Activated CD8-positive, alpha-beta T cell treated with anti-CD3 and anti-CD28 coated beads, Interleukin-2, amount 10 ng/mL, durations not matched to agents 7 days and 5 days (primary cell): ENCODE data around the gene RAMP2. TPM values are rescaled to one million over a fixed set of nuclear protein-coding genes. Genes with fewer than 3 reads are reported as not detected.
A peak's percentile ranks its signal among the peaks of the same experiment; 100 is the strongest.
"Not testable (repeated sequence)": the region's sequence is repeated elsewhere in the genome, so short reads cannot be mapped to it uniquely, and the experiment has no call there.

Source experiments
- ATAC-seq: fragments of 150-1000 bp; cut with Tn5 transposase; one replicate; pipeline ENCODE4 v1.10.0; 2021; ENCODE audit warnings: moderate library complexity
- CTCF ChIA-PET: fragments of 350-600 bp; sonication (Branson Sonifier 250); formaldehyde crosslinking; loops from one replicate; lab custom pipeline; 2021; ENCODE audit warnings: antibody characterized with exemption; lab: Charles Lee
- POLR2A ChIA-PET: fragments of 350-600 bp; sonication (Branson Sonifier 250); formaldehyde crosslinking; loops from one replicate; lab custom pipeline; 2021; ENCODE audit warnings: antibody characterized with exemption; lab: Charles Lee
- DNase-seq: peaks from one replicate; pipeline ENCODE4 v3.0.0-alpha.2; 2020
- H3K27ac Mint-ChIP-seq: one replicate; pipeline ENCODE4 v1.8.0; 2021; ENCODE audit warnings: mild to moderate bottlenecking, mixed read lengths
- H3K27me3 Mint-ChIP-seq: one replicate; pipeline ENCODE4 v1.8.0; 2021; ENCODE audit warnings: low read depth, mixed read lengths
- H3K36me3 Mint-ChIP-seq: one replicate; pipeline ENCODE4 v1.8.0; 2021; ENCODE audit warnings: low read depth, mixed read lengths
- H3K4me1 Mint-ChIP-seq: one replicate; pipeline ENCODE4 v1.8.0; 2021; ENCODE audit warnings: low read depth, mixed read lengths
- H3K4me3 Mint-ChIP-seq: one replicate; pipeline ENCODE4 v1.8.0; 2021; ENCODE audit warnings: mild to moderate bottlenecking, mixed read lengths
- H3K9me3 Mint-ChIP-seq: one replicate; pipeline ENCODE4 v1.8.0; 2022; ENCODE audit warnings: mixed read lengths; ENCODE audit not compliant: insufficient read depth
- total RNA-seq, 2 experiments: library from RNA; stranded (reverse); gene quantifications; one replicate each; pipeline ENCODE4 v1.2.3, GENCODE V29; 2021

The RAMP2 gene
- total RNA-seq, 2 experiments from 2014 or later, result not detected

GRCh38 chr17:42769964-42770363 is 8.9 kb downstream of the RAMP2 start:
- POLR2A ChIA-PET, DNase-seq, H3K9me3 Mint-ChIP-seq, H3K27ac Mint-ChIP-seq, ATAC-seq, H3K4me3 Mint-ChIP-seq: not testable (repeated sequence)
- Mint-ChIP-seq H3K27me3 (peaks cover 14% of the 10 kb centered on the region), H3K4me1 (peaks cover 27% of the 10 kb centered on the region), H3K36me3 (peaks cover 10% of the 10 kb centered on the region)
- CTCF ChIA-PET, result interaction anchor here (0.6 to 0.9 kb wide), 2 partner anchors 38 to 191 kb away, joined by 3 to 6 read pairs; no protein-coding TSS in a partner anchor

- ATAC-seq (no peak), DNase-seq (no peak)
- Mint-ChIP-seq H3K36me3 (peaks cover 25% of the 10 kb centered on the region), H3K27ac (peak overlapping the region; percentile 99), H3K4me3 (peak overlapping the region; percentile 99), H3K27me3 (peaks cover 5% of the 10 kb centered on the region), H3K4me1 (peaks cover 34% of the 10 kb centered on the region), H3K9me3 (no peaks in the 10 kb centered on the region)
- CTCF ChIA-PET, result interaction anchor here (0.9 to 3.5 kb wide), 8 partner anchors 10 to 225 kb away, joined by 3 to 36 read pairs (median 6); partner anchors contain the start of genes BECN1, PSMC3IP, RETREG3 and RPL27
- POLR2A ChIA-PET, result interaction anchor here (0.9 to 2.5 kb wide), 12 partner anchors 9 to 588 kb away, joined by 3 to 21 read pairs (median 6); partner anchors contain the start of genes CNTD1, COA3, RAMP2 and RETREG3
Observed at GRCh38 chr17:42772945-42773289, 11.9 kb downstream of the RAMP2 start.

GRCh38 chr17:42773290-42774035 is 12.4 kb downstream of the RAMP2 start, which contains the start of gene VPS25:
TSS of gene VPS25 (plus strand) at chr17:42773449. CDS start at chr17:42773476, 27 bp downstream.
- DNase-seq (peak; percentile 82), ATAC-seq (peak; percentile 97)
- H3K4me3 Mint-ChIP-seq, result peak within 1 kb of the TSS; percentile 99
- H3K4me1 Mint-ChIP-seq, result peaks cover 34% of the 10 kb centered on the region
- peaks cover 2% of the 10 kb centered on the region for H3K27me3 Mint-ChIP-seq
- ChIA-PET CTCF (interaction anchor here (1.0 to 3.5 kb wide), 9 partner anchors 10 to 225 kb away, joined by 3 to 36 read pairs (median 6); partner anchors contain the start of genes BECN1, PSMC3IP, RETREG3 and RPL27), POLR2A (interaction anchor here (0.7 to 2.5 kb wide), 18 partner anchors 9 to 587 kb away, joined by 3 to 21 read pairs (median 5); partner anchors contain the start of genes BECN1, CNTD1, COA3 and MLX)
- H3K36me3 Mint-ChIP-seq, result peaks cover 29% of the 10 kb centered on the region
- H3K27ac Mint-ChIP-seq, result peak within 1 kb of the TSS; percentile 99
- no peaks in the 10 kb centered on the region for H3K9me3 Mint-ChIP-seq

GRCh38 chr17:42774066-42774745 is 13.2 kb downstream of the RAMP2 start:
- ChIA-PET POLR2A (interaction anchor here (0.7 to 2.5 kb wide), 16 partner anchors 8 to 586 kb away, joined by 3 to 21 read pairs (median 5); partner anchors contain the start of genes BECN1, CNTD1, COA3 and MLX), CTCF (interaction anchor here (1.0 to 3.5 kb wide), 8 partner anchors 11 to 224 kb away, joined by 3 to 36 read pairs (median 6); partner anchors contain the start of genes BECN1, PSMC3IP, RETREG3 and RPL27)
- DNase-seq (no peak), ATAC-seq (no peak)
- Mint-ChIP-seq H3K9me3 (no peaks in the 10 kb centered on the region), H3K4me3 (peak overlapping the region; percentile 99), H3K4me1 (peaks cover 34% of the 10 kb centered on the region), H3K27me3 (no peaks in the 10 kb centered on the region), H3K36me3 (peaks cover 35% of the 10 kb centered on the region), H3K27ac (peak overlapping the region; percentile 99)

- POLR2A ChIA-PET, result no interaction called here
- Mint-ChIP-seq H3K36me3 (peaks cover 41% of the 10 kb centered on the region), H3K4me3 (peak overlapping the region; percentile 31), H3K9me3 (no peaks in the 10 kb centered on the region), H3K4me1 (peaks cover 40% of the 10 kb centered on the region), H3K27me3 (no peaks in the 10 kb centered on the region), H3K27ac (no peak overlapping the region)
- ATAC-seq (no peak), DNase-seq (no peak)
- CTCF ChIA-PET, result no interaction called here
Observed at GRCh38 chr17:42775534-42776098, 14.6 kb downstream of the RAMP2 start.

- Mint-ChIP-seq H3K36me3 (peaks cover 39% of the 10 kb centered on the region), H3K9me3 (no peaks in the 10 kb centered on the region), H3K27me3 (peaks cover 22% of the 10 kb centered on the region), H3K4me3 (no peak overlapping the region), H3K4me1 (peaks cover 26% of the 10 kb centered on the region), H3K27ac (no peak overlapping the region)
- CTCF ChIA-PET, result no interaction called here
- POLR2A ChIA-PET, result no interaction called here
- DNase-seq, result no peak
- no peak for ATAC-seq
Observed at GRCh38 chr17:42778570-42778969, 17.5 kb downstream of the RAMP2 start.

GRCh38 chr17:42779304-42779935 is 18.4 kb downstream of the RAMP2 start:
- DNase-seq (no peak), ATAC-seq (no peak)
- CTCF ChIA-PET, result interaction anchor here (2.2 kb wide), 1 partner anchor 16 kb away, joined by 9 read pairs; no protein-coding TSS in a partner anchor
- POLR2A ChIA-PET, result no interaction called here
- Mint-ChIP-seq H3K9me3 (no peaks in the 10 kb centered on the region), H3K4me1 (peaks cover 18% of the 10 kb centered on the region), H3K4me3 (no peak overlapping the region), H3K36me3 (peaks cover 33% of the 10 kb centered on the region), H3K27me3 (peaks cover 30% of the 10 kb centered on the region), H3K27ac (no peak overlapping the region)

- Mint-ChIP-seq H3K4me1 (peaks cover 11% of the 10 kb centered on the region), H3K27ac (no peak within 1 kb of the TSS), H3K4me3 (no peak within 1 kb of the TSS), H3K27me3 (peaks cover 37% of the 10 kb centered on the region), H3K9me3 (no peaks in the 10 kb centered on the region), H3K36me3 (peaks cover 30% of the 10 kb centered on the region)
- ChIA-PET POLR2A (no interaction called here), CTCF (interaction anchor here (1.6 to 2.2 kb wide), 2 partner anchors 17 to 99 kb away, joined by 3 to 9 read pairs; no protein-coding TSS in a partner anchor)
- DNase-seq (no peak), ATAC-seq (peak; percentile 24)
Observed at GRCh38 chr17:42779936-42780850, 19.2 kb downstream of the RAMP2 start, which contains the start of gene WNK4. TSS of gene WNK4 (plus strand) at chr17:42780610. CDS start at chr17:42780699, 89 bp downstream.

GRCh38 chr17:42780851-42781638 is 20.0 kb downstream of the RAMP2 start:
- H3K4me1 Mint-ChIP-seq, result peaks cover 7% of the 10 kb centered on the region
- H3K9me3 Mint-ChIP-seq, result no peaks in the 10 kb centered on the region
- ATAC-seq (peak; percentile 13), DNase-seq (no peak)
- POLR2A ChIA-PET, result interaction anchor here (0.5 to 1.3 kb wide), 3 partner anchors 8 to 171 kb away, joined by 3 to 6 read pairs (median 3); partner anchors contain the start of genes TUBG1 and VPS25
- H3K4me3 Mint-ChIP-seq, result no peak overlapping the region
- peaks cover 46% of the 10 kb centered on the region for H3K27me3 Mint-ChIP-seq
- H3K27ac Mint-ChIP-seq, result no peak overlapping the region
- peaks cover 22% of the 10 kb centered on the region for H3K36me3 Mint-ChIP-seq
- CTCF ChIA-PET, result interaction anchor here (1.6 to 2.2 kb wide), 2 partner anchors 18 to 100 kb away, joined by 3 to 9 read pairs; no protein-coding TSS in a partner anchor
